Esophagus muscularis mucosa (tissue), 4 donors: ENCODE data around the gene AAGAB.

ENCODE experiments used
- CTCF ChIP-seq, 3 experiments: fragments of 200-600 bp in 2 of 3; fragments of 450-650 bp in 1 of 3; sonication (generic) in 2 of 3; IDR thresholded peaks; one replicate each; pipeline ENCODE4 v1.5.1; 2017 to 2019; ENCODE audit warnings: antibody characterized with exemption in 3 of 3, mild to moderate bottlenecking in 2 of 3, moderate library complexity in 1 of 3
- EP300 ChIP-seq: sonication (generic); formaldehyde crosslinking; IDR thresholded peaks from one replicate; pipeline ENCODE4 v1.6.1; 2017; ENCODE audit warnings: antibody characterized with exemption
- POLR2A ChIP-seq: fragments of 450-650 bp; IDR thresholded peaks from one replicate; pipeline ENCODE4 v1.6.1; 2017; ENCODE audit warnings: antibody characterized with exemption, moderate library complexity, mild to moderate bottlenecking, low read depth

GRCh38 chr15:67190813-67191212 is 63.6 kb downstream of the AAGAB start:
- no peak for TF ChIP-seq POLR2A
- TF ChIP-seq CTCF (IDR thresholded peaks at IDR 0.05): no peak
- no peak for TF ChIP-seq EP300
